Measurements from ENCODE around the gene SCRN1.

DNA sequence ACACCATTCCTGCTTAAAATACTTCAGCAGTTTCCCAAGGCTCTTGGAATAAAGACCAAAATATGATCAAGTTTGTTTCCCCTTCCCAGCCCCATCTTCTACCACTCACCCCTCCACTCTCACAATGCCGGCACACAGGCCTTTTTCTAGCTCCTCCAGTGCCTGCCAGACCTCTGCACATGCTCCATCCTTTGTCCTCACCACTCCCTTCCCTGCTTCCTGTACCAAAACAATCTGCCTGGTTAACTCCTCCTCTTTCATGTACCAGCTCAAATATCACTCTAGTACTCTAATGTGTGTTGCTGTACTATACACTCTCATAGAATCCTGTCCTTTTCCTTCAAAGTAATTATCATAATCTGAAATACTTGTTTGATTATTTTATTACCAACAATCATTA, 19.4 kb downstream of the SCRN1 start:
- TF ChIP-seq, protein P1, sequence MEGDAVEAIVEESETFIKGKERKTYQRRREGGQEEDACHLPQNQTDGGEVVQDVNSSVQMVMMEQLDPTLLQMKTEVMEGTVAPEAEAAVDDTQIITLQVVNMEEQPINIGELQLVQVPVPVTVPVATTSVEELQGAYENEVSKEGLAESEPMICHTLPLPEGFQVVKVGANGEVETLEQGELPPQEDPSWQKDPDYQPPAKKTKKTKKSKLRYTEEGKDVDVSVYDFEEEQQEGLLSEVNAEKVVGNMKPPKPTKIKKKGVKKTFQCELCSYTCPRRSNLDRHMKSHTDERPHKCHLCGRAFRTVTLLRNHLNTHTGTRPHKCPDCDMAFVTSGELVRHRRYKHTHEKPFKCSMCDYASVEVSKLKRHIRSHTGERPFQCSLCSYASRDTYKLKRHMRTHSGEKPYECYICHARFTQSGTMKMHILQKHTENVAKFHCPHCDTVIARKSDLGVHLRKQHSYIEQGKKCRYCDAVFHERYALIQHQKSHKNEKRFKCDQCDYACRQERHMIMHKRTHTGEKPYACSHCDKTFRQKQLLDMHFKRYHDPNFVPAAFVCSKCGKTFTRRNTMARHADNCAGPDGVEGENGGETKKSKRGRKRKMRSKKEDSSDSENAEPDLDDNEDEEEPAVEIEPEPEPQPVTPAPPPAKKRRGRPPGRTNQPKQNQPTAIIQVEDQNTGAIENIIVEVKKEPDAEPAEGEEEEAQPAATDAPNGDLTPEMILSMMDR (IDR thresholded peaks at IDR 0.05) = no peak
- no peak for TF ChIP-seq POLR2A (IDR thresholded peaks at IDR 0.05)
